GM06990 (cell line): ENCODE data around the gene STRA6.

Experiments used
- DNase-seq: peaks from one replicate; pipeline ENCODE4 v3.0.0-alpha.2; 2011; ENCODE audit not compliant: insufficient read length; ENCODE audit errors: extremely low read depth
- H3K27me3 ChIP-seq: replicated peaks from 2 replicates; pipeline ENCODE4 v1.6.0; 2011; ENCODE audit warnings: low read length; ENCODE audit not compliant: control insufficient read depth, insufficient read depth
- H3K36me3 ChIP-seq: 2 replicates; pipeline ENCODE4 v1.5.1; 2011; ENCODE audit warnings: low read length; ENCODE audit not compliant: control insufficient read depth, insufficient read depth
- H3K4me3 ChIP-seq: replicated peaks from 2 replicates; pipeline ENCODE4 v1.5.1; 2011; ENCODE audit warnings: low read depth, mild to moderate bottlenecking, control low read depth, low read length
- TF ChIP-seq, protein P1 (sequence below): IDR thresholded peaks from 2 replicates; pipeline ENCODE4 v1.5.1; 2011; ENCODE audit warnings: low read length, control low read depth, mild to moderate bottlenecking, inconsistent platforms; ENCODE audit not compliant: insufficient read depth, poor library complexity, severe bottlenecking

STRA6 gene

DNA sequence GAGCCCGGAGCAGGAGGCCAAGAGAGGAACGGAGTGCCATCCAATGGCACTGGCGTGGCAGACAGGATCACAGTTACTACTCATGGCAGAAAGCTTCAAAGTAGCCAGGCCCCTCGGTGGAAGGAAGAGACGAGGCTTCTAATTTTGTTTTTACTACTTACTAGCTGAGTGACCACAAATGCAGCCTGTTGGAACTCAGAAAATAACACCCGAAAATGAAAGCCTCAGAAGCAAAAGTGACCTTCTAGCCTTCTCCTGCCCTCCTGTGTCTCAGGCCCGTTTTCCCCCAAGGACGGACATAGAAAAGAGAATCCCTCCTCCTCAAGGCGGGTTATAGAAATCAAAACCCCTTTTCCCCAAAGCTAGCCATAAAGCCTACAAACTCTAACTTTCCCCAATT lies 9.9 kb upstream of the STRA6 start:
- Histone ChIP-seq H3K36me3 (no peaks in the 10 kb centered on the region), H3K27me3 (no peaks in the 10 kb centered on the region), H3K4me3 (no peak overlapping the region)
- no peak for DNase-seq
- TF ChIP-seq, protein P1, sequence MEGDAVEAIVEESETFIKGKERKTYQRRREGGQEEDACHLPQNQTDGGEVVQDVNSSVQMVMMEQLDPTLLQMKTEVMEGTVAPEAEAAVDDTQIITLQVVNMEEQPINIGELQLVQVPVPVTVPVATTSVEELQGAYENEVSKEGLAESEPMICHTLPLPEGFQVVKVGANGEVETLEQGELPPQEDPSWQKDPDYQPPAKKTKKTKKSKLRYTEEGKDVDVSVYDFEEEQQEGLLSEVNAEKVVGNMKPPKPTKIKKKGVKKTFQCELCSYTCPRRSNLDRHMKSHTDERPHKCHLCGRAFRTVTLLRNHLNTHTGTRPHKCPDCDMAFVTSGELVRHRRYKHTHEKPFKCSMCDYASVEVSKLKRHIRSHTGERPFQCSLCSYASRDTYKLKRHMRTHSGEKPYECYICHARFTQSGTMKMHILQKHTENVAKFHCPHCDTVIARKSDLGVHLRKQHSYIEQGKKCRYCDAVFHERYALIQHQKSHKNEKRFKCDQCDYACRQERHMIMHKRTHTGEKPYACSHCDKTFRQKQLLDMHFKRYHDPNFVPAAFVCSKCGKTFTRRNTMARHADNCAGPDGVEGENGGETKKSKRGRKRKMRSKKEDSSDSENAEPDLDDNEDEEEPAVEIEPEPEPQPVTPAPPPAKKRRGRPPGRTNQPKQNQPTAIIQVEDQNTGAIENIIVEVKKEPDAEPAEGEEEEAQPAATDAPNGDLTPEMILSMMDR: no peak

DNA sequence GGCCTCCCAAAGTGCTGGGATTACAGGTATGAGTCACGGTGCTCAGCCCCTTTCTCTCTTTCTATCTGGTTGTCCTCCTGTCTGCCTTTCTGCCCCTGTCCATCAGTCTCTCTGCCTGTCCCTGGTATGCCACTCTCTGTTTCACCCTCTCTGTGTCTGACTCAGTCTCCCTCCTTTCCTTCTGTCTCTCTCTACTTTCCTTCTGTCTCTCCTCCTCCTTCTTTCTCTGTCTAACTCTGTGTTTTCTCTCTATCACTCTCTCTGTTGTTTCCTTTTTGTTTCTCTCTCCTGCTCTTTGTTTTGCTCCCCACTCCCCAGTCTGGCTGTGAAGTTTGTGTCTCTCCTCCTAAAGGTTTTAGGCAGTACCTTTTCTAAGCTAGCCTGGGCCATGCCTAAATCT lies 9.1 kb upstream of the STRA6 start:
- H3K36me3 ChIP-seq: no peaks in the 10 kb centered on the region
- DNase-seq: no peak
- TF ChIP-seq, protein P1: no peak
- H3K4me3 ChIP-seq: no peak overlapping the region
- H3K27me3 ChIP-seq: no peaks in the 10 kb centered on the region

DNA sequence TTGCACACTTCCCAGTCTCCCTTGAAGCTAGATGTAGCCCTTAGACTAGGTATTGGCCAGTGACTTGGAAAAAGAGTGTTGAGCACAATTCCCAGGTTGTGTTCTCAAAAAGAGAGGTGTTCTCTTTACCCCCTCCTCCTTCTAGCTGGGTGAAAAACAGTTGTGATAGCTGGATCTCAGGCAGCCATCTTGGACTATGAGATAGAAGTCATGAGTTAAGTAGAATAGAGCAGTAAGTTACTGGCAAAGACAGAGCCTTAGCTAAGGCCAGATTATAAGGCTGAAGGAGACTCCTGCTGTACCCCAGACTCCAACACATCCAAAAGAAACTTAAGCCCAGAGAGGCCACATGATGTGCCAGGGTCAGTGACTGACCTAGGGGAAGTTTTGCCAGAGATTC lies 8.1 kb upstream of the STRA6 start:
- no peaks in the 10 kb centered on the region for H3K36me3 ChIP-seq
- DNase-seq: no peak
- H3K27me3 ChIP-seq: no peaks in the 10 kb centered on the region
- TF ChIP-seq, protein P1: no peak
- no peak overlapping the region for H3K4me3 ChIP-seq

DNA sequence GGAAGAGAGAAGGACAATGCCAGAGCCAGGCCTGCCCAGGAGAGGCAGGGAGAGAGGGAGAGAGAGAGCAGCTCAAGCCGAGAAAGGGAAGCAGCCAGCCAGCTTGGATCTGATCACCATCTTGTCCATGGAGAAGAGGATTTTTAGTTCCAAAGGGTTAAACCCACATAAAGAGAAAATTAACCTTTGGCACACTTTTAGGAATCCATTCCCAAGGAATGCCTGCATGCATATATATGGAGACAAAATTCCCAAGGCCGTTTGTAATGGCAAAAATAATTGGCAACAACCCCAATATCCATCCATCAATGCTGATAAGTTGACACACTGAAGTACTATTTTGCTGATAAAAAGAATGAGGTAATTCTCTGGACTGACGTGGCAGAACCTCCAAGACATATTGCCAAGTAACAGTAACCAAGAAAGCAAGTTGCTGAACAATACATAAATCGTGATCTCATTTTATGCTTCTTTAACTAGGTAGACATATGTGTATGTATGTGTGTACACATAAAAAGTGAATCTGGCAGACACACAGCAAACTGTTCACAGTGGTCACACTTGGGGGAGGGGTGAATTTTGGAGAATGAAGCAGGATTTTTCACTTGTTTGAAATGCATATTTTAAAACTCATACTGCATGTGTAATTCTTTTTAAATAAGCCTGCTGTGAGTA lies 7.5 kb upstream of the STRA6 start:
- Histone ChIP-seq H3K36me3 (no peaks in the 10 kb centered on the region), H3K27me3 (no peaks in the 10 kb centered on the region), H3K4me3 (no peak overlapping the region)
- no peak for DNase-seq
- TF ChIP-seq, protein P1: no peak

DNA sequence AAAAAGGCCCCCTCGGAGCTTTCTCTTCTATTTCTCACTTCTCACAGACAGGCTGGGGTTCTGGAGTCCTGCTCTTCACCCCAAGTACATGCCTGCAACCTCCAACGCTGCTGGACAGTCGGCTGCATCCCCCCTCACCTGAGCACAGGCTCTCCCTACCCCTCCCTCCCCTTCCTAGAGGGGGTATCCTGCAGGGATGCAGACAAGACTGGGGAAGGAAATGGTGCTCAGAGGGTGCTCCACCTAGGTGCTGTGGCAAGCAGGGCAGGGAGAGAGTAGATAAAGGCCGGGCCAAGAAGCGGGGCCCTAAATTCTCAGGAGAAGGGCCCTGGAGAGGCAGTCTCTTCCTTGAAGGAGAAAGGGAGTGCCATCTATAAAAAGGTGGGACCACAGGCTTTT lies 7.0 kb upstream of the STRA6 start:
- no peaks in the 10 kb centered on the region for H3K27me3 ChIP-seq
- no peaks in the 10 kb centered on the region for H3K36me3 ChIP-seq
- no peak overlapping the region for H3K4me3 ChIP-seq
- DNase-seq: no peak
- TF ChIP-seq, protein P1: no peak
